A673 (cell line): ENCODE data around the gene KLHL30. TPM values are rescaled to one million over a fixed set of nuclear protein-coding genes. Genes with fewer than 3 reads are reported as not detected.
"Not testable (repeated sequence)": the region's sequence is repeated elsewhere in the genome, so short reads cannot be mapped to it uniquely, and the experiment has no call there.

Experiments used
- BruUV-seq: library from RNA; stranded (reverse); fragments of 400-500 nt; replicated peaks from 2 replicates; lab custom pipeline; 2021; lab: Mats Ljungman, UMichigan
- CTCF ChIA-PET: fragments of 300-600 bp; sonication (Branson Sonifier 250); formaldehyde crosslinking; loops from one replicate; lab custom pipeline; 2022; ENCODE audit warnings: antibody characterized with exemption; lab: Charles Lee
- POLR2A ChIA-PET: fragments of 300-600 bp; sonication (Branson Sonifier 250); formaldehyde crosslinking; loops from one replicate; lab custom pipeline; 2022; ENCODE audit warnings: antibody characterized with exemption; ENCODE audit not compliant: low non-redundant PET; lab: Charles Lee
- DNase-seq: peaks from one replicate; pipeline ENCODE4 v3.0.0-alpha.2; 2015; ENCODE audit warnings: low spot score
- H3K27ac ChIP-seq: fragments of 200-600 bp; sonication (generic); 2 replicates; pipeline ENCODE4 v1.5.1; 2016; ENCODE audit warnings: mixed run types, low read depth, mild to moderate bottlenecking, mixed read lengths, antibody characterized with exemption, low read length; ENCODE audit not compliant: poor library complexity, severe bottlenecking
- H3K27me3 ChIP-seq: fragments of 200-600 bp; sonication (generic); replicated peaks from 2 replicates; pipeline ENCODE4 v1.6.1; 2017; ENCODE audit warnings: mixed run types, low read depth, mild to moderate bottlenecking, mixed read lengths, antibody characterized with exemption, low read length; ENCODE audit not compliant: insufficient read depth, poor library complexity
- H3K36me3 ChIP-seq: fragments of 200-600 bp; sonication (generic); 2 replicates; pipeline ENCODE4 v1.6.1; 2016; ENCODE audit warnings: mixed run types, mild to moderate bottlenecking, mixed read lengths, antibody characterized with exemption, low read length; ENCODE audit not compliant: insufficient read depth, poor library complexity, severe bottlenecking
- H3K4me1 ChIP-seq: fragments of 200-600 bp; sonication (generic); 2 replicates; pipeline ENCODE4 v1.6.1; 2017; ENCODE audit warnings: mixed run types, mild to moderate bottlenecking, mixed read lengths, antibody characterized with exemption, low read length; ENCODE audit not compliant: insufficient read depth, poor library complexity, severe bottlenecking
- H3K4me3 ChIP-seq: fragments of 200-600 bp; sonication (generic); 2 replicates; pipeline ENCODE4 v1.5.1; 2016; ENCODE audit warnings: low read depth, mixed run types, mild to moderate bottlenecking, mixed read lengths, low read length; ENCODE audit not compliant: poor library complexity, severe bottlenecking
- H3K9me3 ChIP-seq: fragments of 200-600 bp; sonication (generic); 2 replicates; pipeline ENCODE4 v1.6.1; 2016; ENCODE audit warnings: mixed run types, low read depth, mild to moderate bottlenecking, mixed read lengths, antibody characterized with exemption, low read length; ENCODE audit not compliant: poor library complexity, severe bottlenecking
- EZH2 ChIP-seq: fragments of 200-600 bp; sonication (generic); IDR thresholded peaks from 2 replicates; pipeline ENCODE4 v1.6.1; 2017; ENCODE audit warnings: borderline replicate concordance, low read depth, mild to moderate bottlenecking, mixed read lengths, antibody characterized with exemption, low read length; ENCODE audit not compliant: poor library complexity, severe bottlenecking
- intact Hi-C: fragments of 100-400 bp; cut with micrococcal nuclease; formaldehyde crosslinking; loops from one replicate; pipeline ENCODE4 v1.10.0; 2022; ENCODE audit not compliant: unreplicated experiment
- total RNA-seq: library from RNA; stranded (reverse); gene quantifications from 2 replicates; pipeline ENCODE4 v1.2.3, GENCODE V29; 2021
- TF ChIP-seq, protein P1 (sequence below): fragments of 300-800, 200-600 bp; sonication (generic); conservative IDR thresholded peaks from 2 replicates; pipeline ENCODE4 v1.5.1; 2017; ENCODE audit warnings: low read depth, mild to moderate bottlenecking, antibody characterized with exemption, low read length, moderate library complexity, mixed read lengths

KLHL30 gene
- total RNA-seq, 1 experiment from 2014 or later = not detected

- ChIA-PET POLR2A (no interaction called here), CTCF (no interaction called here)
- H3K9me3 ChIP-seq = no peaks in the 10 kb centered on the region
- no peaks in the 10 kb centered on the region for H3K27me3 ChIP-seq
- H3K4me1 ChIP-seq = no peaks in the 10 kb centered on the region
- TF ChIP-seq EZH2 = no peak
- TF ChIP-seq, protein P1, sequence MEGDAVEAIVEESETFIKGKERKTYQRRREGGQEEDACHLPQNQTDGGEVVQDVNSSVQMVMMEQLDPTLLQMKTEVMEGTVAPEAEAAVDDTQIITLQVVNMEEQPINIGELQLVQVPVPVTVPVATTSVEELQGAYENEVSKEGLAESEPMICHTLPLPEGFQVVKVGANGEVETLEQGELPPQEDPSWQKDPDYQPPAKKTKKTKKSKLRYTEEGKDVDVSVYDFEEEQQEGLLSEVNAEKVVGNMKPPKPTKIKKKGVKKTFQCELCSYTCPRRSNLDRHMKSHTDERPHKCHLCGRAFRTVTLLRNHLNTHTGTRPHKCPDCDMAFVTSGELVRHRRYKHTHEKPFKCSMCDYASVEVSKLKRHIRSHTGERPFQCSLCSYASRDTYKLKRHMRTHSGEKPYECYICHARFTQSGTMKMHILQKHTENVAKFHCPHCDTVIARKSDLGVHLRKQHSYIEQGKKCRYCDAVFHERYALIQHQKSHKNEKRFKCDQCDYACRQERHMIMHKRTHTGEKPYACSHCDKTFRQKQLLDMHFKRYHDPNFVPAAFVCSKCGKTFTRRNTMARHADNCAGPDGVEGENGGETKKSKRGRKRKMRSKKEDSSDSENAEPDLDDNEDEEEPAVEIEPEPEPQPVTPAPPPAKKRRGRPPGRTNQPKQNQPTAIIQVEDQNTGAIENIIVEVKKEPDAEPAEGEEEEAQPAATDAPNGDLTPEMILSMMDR = no peak
- DNase-seq = no peak
- BruUV-seq = no TSS peak
- H3K27ac ChIP-seq = no peak overlapping the region
- no peaks in the 10 kb centered on the region for H3K36me3 ChIP-seq
- H3K4me3 ChIP-seq = no peak overlapping the region
- intact Hi-C loops = no loop called here
Observed at GRCh38 chr2:238113611-238114010, 24.9 kb upstream of the KLHL30 start.

DNA sequence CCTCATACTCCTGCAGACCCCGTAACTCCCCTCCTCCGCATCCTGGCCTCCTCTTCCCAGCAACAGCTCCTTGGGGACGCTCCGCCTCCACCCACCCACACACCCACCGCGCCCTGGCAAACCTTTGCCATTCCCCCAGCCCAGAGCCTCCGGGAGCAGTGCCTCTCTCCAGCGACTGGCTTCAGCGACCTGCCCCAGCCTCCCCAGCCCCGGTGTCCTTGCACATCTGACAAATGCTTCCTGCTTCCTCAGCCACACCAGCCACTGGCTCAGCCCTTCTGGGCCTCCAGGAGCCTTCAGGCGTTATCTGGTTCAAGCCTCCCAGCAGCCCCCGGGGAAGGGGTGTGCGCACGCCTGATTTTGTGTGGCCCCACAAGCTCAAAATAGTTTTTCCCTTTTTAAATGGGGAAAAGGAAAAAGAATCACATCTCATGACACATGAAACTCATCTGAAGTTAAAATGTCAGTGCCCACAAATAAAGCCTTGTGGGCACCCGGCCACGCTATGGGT, 24.1 kb upstream of the KLHL30 start:
- Histone ChIP-seq H3K36me3 (no peaks in the 10 kb centered on the region), H3K27me3 (no peaks in the 10 kb centered on the region), H3K27ac (no peak overlapping the region), H3K4me1 (no peaks in the 10 kb centered on the region), H3K9me3 (no peaks in the 10 kb centered on the region), H3K4me3 (no peak overlapping the region)
- intact Hi-C loops = no loop called here
- TF ChIP-seq EZH2 = no peak
- TF ChIP-seq, protein P1 = no peak
- ChIA-PET CTCF (no interaction called here), POLR2A (no interaction called here)
- DNase-seq = no peak
- no TSS peak for BruUV-seq

DNA sequence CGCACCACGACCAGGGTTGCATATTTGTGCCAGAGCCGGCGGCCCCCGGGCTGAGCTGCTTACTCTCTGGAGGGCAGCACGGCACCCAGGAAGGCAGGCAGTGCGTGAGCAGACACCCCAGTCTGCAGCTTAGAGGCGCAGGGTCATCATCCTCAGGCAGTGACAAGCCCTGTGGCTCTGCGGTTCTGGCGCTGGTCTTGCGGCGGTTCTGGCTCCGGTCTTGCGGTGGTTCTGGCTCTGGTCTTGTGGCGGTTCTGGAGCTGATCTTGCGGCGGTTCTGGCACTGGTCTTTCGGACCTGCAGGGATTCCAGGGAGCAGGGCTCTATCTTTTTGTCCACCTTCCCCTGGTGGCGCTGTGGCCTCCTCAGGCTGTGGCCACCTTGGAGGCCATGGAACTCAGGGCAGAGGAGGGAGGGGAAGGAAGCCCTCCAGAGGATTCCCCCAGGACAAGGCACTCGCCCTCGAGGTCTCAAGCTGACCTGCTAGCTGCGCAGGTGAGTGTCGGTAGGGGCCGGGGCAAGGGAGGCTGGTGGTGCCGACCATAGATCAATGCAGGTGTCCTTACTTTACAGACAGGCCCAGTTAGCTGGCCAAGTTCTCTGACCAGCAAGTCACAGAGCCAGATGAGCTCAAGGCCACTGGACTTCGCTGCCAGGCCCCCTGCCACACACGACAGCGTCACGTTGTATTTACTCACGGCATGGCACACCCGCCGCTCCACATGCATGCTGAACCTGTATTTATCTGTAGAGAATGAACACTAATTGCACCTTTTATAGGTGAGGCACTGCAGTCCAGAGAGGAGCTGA, 23.4 kb upstream of the KLHL30 start:
- Histone ChIP-seq H3K4me1 (no peaks in the 10 kb centered on the region), H3K9me3 (no peaks in the 10 kb centered on the region), H3K27me3 (no peaks in the 10 kb centered on the region), H3K27ac (no peak overlapping the region), H3K4me3 (no peak overlapping the region), H3K36me3 (no peaks in the 10 kb centered on the region)
- BruUV-seq = no TSS peak
- ChIA-PET CTCF (no interaction called here), POLR2A (no interaction called here)
- no peak for TF ChIP-seq EZH2
- TF ChIP-seq, protein P1 = no peak
- DNase-seq = no peak
- intact Hi-C loops = no loop called here

GRCh38 chr2:238115709-238116108, 22.8 kb upstream of the KLHL30 start:
- H3K36me3 ChIP-seq, H3K27me3 ChIP-seq, H3K4me1 ChIP-seq, H3K27ac ChIP-seq, BruUV-seq, intact Hi-C loops, POLR2A ChIA-PET, CTCF ChIA-PET, H3K4me3 ChIP-seq, DNase-seq, H3K9me3 ChIP-seq: not testable (repeated sequence)
